Adrenal gland (tissue), 12 donors: ENCODE data around the gene NAGLU. TPM values are rescaled to one million over a fixed set of nuclear protein-coding genes. Genes with fewer than 3 reads are reported as not detected.

Experiments used
- DNase-seq, 7 donors: peaks; one replicate each; pipeline ENCODE4 v3.0.0-alpha.2; 2019 to 2020
- H3K27ac ChIP-seq, 5 donors: fragments of 200-600 bp; sonication (generic) in 4 of 5; 1 replicate in 3 of 5; 2 replicates in 2 of 5; pipeline versions ENCODE4 v1.5.1 to v1.8.0; 2016 to 2020; ENCODE audit warnings: mild to moderate bottlenecking in 1 of 5
- H3K27me3 ChIP-seq: fragments of 200-600 bp; 2 replicates; pipeline ENCODE4 v1.8.0; 2021
- H3K36me3 ChIP-seq, 2 donors: fragments of 200-600 bp; replicated peaks in 1 of 2; 1 replicate in 1 of 2; 2 replicates in 1 of 2; pipeline versions ENCODE4 v1.5.1 to v1.8.0; 2018 to 2022
- H3K4me1 ChIP-seq, 2 donors: fragments of 200-600 bp; replicated peaks in 1 of 2; 1 replicate in 1 of 2; 2 replicates in 1 of 2; pipeline versions ENCODE4 v1.5.1 to v1.8.0; 2018 to 2021
- H3K4me3 ChIP-seq, 4 donors: fragments of 200-600 bp; sonication (generic) in 3 of 4; one replicate each; pipeline ENCODE4 v1.5.1; 2016 to 2018
- H3K9me3 ChIP-seq, 3 donors: fragments of 200-600 bp; sonication (generic) in 1 of 3; replicated peaks in 1 of 3; 1 replicate in 2 of 3; 2 replicates in 1 of 3; pipeline versions ENCODE4 v1.5.1 to v1.8.0; 2016 to 2021
- POLR2A ChIP-seq, 2 donors: fragments of 450-650 bp; IDR thresholded peaks; one replicate each; pipeline ENCODE4 v1.6.1; 2017; ENCODE audit warnings: antibody characterized with exemption in 2 of 2, mild to moderate bottlenecking in 2 of 2, moderate library complexity in 1 of 2
- whole genome bisulfite sequencing, 4 donors: extraction: QIAGEN DNeasy Blood & Tissue Kit in 2 of 4; methylation state at CpG; one replicate each; pipeline versions ENCODE4 v1.1.5 to v1.1.7; 2013 to 2017; 5-methylcytosine and 5-hydroxymethylcytosine counted together
- intact Hi-C, 2 donors: fragments of 100-400 bp; cut with DNase I; formaldehyde crosslinking; loops; one replicate each; pipeline versions ENCODE4 v1.14.1 to v1.15.0; 2022 to 2023
- polyA plus RNA-seq, 3 donors: library from polyadenylated mRNA; stranded (reverse); fragments of 200-250 nt in 2 of 3; fragments of 350-450 nt in 1 of 3; fragmentation: Illumina TruSeq in 1 of 3; extraction: RNeasy Lipid Tissue Mini Kit (QIAGEN cat#74804) in 1 of 3; gene quantifications; one replicate each; pipeline ENCODE4 v1.2.3, GENCODE V29; 2013 to 2014
- total RNA-seq, 9 donors: library from RNA; depleted of rRNA in 4 of 9; stranded (reverse); fragments of >200 nt in 4 of 9; fragments of 120-200 nt in 1 of 9; fragmentation: NEBNext Ultra II Directional in 1 of 9; extraction: Animal tissue kit (Norgen Biotek cat#: 25700) in 1 of 9; gene quantifications; one replicate each; pipeline versions ENCODE4 v1.1.0 to v1.2.4, GENCODE V29; 2013 to 2023
- TF ChIP-seq, protein P1 (sequence below), 6 experiments: fragments of 450-650 bp in 4 of 6; fragments of 200-600 bp in 2 of 6; sonication (generic) in 1 of 6; IDR thresholded peaks; 1 replicate in 5 of 6; 2 replicates in 1 of 6; pipeline versions ENCODE4 v1.5.1 to v1.8.0; 2016 to 2021; ENCODE audit warnings: antibody characterized with exemption in 6 of 6, mild to moderate bottlenecking in 2 of 6, moderate library complexity in 1 of 6
- donor health status: healthy with polysubstance abuse.
- donor health status: Bipolar disorder and iron deficiency.
- donor health status: DM: yes; HTN: yes; CAD: no.
- donor health status: DM: no; HTN: no; CAD: no.
- donor health status: DM: no; HTN: no; CAD: no.
- donor health status: DM: yes; HTN: yes; CAD: no.

Gene NAGLU
- total and polyA plus RNA-seq, 12 donors, result 12.4 to 115 (median 58.5) TPM

DNA sequence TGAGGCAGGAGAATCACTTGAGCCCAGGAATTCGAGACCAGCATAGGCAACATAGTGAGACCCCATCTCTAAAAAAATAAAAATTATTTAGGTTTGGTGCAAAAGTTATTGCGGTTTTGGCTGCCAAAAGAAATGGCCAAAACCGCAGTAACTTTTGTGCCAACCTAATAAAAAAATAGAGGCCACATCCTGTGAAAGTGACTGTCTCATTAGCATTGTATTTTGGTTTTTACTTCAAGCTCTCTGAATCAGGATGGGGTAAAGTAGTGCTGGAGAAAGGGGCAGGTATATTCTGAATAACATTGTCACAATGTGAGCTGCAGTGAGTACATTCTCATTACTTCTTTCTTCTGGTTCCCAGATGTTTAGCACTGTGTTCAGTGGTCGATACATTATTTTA is 41.4 kb upstream of the NAGLU start:
- WGBS, 4 donors, result 66 to 93% (median 75%) methylated on average over 4 of the region's 4 CpGs
- no peak for TF ChIP-seq POLR2A (IDR thresholded peaks at IDR 0.05)
- TF ChIP-seq, protein P1, sequence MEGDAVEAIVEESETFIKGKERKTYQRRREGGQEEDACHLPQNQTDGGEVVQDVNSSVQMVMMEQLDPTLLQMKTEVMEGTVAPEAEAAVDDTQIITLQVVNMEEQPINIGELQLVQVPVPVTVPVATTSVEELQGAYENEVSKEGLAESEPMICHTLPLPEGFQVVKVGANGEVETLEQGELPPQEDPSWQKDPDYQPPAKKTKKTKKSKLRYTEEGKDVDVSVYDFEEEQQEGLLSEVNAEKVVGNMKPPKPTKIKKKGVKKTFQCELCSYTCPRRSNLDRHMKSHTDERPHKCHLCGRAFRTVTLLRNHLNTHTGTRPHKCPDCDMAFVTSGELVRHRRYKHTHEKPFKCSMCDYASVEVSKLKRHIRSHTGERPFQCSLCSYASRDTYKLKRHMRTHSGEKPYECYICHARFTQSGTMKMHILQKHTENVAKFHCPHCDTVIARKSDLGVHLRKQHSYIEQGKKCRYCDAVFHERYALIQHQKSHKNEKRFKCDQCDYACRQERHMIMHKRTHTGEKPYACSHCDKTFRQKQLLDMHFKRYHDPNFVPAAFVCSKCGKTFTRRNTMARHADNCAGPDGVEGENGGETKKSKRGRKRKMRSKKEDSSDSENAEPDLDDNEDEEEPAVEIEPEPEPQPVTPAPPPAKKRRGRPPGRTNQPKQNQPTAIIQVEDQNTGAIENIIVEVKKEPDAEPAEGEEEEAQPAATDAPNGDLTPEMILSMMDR (IDR thresholded peaks at IDR 0.05), result no peak
- Histone ChIP-seq H3K4me3 (no peak overlapping the region), H3K36me3 (peaks cover 0 to 87% of the 10 kb centered on the region in 2 donors), H3K27me3 (no peaks in the 10 kb centered on the region), H3K4me1 (peaks cover 0 to 4% of the 10 kb centered on the region in 2 donors), H3K9me3 (no peaks in the 10 kb centered on the region), H3K27ac (no peak overlapping the region)
- intact Hi-C loops, result no loop called here
- DNase-seq, result no peak

DNA sequence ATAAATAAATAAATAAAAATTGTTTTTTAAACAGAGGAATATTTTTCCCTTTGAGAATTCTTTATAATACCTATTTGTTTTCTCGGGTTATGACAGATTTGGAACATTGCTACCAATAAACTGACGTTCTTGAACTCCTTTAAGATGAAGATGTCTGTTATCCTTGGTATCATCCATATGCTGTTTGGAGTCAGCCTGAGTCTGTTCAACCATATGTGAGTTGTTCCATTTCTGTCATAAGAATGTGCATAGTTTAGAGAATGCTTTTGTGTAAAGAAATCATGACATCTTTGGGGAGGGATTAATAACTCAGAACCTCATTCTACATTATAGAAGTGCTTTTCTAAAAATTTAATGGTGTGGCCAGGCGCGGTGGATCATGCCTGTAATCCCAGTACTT is 37.2 kb upstream of the NAGLU start:
- Histone ChIP-seq H3K27ac (no peak overlapping the region), H3K36me3 (peaks cover 0 to 90% of the 10 kb centered on the region in 2 donors), H3K4me3 (no peak overlapping the region), H3K9me3 (no peaks in the 10 kb centered on the region), H3K4me1 (peaks cover 0 to 4% of the 10 kb centered on the region in 2 donors), H3K27me3 (no peaks in the 10 kb centered on the region)
- 94 to 97% (median 95%) methylated on average over 4 of the region's 4 CpGs for WGBS, 4 donors
- no peak for DNase-seq
- TF ChIP-seq, protein P1 (IDR thresholded peaks at IDR 0.05), result no peak
- no peak for TF ChIP-seq POLR2A (IDR thresholded peaks at IDR 0.05)
- intact Hi-C loops, result no loop called here

DNA sequence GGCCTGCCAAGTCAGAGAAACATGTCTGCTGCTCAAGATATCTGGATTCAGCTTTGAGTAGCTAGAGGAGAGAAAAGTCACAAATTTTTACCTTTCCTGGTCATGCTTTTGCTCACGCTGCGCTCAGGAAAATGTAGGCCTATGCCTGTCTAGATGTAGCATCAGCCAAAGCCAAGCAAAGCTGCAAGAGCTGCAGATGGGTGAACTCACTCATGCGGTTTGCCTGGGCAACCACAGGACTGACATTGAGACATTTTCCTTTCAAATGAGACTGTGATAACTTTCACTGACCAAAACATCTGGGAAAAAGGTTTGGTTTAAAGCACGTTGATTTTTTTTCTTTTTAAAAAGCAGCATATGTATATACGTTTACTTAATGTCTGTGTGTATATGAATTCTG is 34.0 kb upstream of the NAGLU start:
- Histone ChIP-seq H3K4me3 (no peak overlapping the region), H3K9me3 (no peaks in the 10 kb centered on the region), H3K27ac (no peak overlapping the region), H3K4me1 (peaks cover 0 to 11% of the 10 kb centered on the region in 2 donors), H3K27me3 (no peaks in the 10 kb centered on the region), H3K36me3 (peaks cover 0 to 79% of the 10 kb centered on the region in 2 donors)
- TF ChIP-seq, protein P1 (IDR thresholded peaks at IDR 0.05), result no peak
- no peak for TF ChIP-seq POLR2A (IDR thresholded peaks at IDR 0.05)
- intact Hi-C loops, result no loop called here
- DNase-seq, result no peak
- WGBS, 4 donors, result 88 to 93% (median 92%) methylated on average over 5 of the region's 5 CpGs

DNA sequence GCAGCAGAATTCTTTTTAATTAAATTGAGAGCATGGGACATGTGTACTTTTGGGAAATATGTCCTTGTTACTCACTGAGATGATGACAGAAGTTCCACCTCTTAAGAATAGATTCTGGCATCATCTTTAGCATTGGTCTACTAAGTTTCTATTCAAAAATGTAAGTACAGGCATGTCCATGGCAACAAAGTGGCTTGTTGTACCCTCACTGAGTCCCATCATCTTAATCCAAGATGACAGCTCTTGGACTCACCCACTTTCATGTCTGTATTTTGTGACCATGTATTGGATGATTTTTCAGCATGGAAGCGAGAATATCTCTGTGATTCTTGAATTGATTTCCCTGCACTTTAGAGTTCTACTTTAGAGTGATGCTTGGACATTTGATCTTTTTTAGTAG is 33.1 kb upstream of the NAGLU start:
- 94 to 100% (median 95%) methylated on average over 1 of the region's 1 CpG for WGBS, 4 donors
- Histone ChIP-seq H3K4me3 (no peak overlapping the region), H3K4me1 (peaks cover 0 to 11% of the 10 kb centered on the region in 2 donors), H3K27ac (no peak overlapping the region), H3K36me3 (peaks cover 0 to 80% of the 10 kb centered on the region in 2 donors), H3K9me3 (no peaks in the 10 kb centered on the region), H3K27me3 (no peaks in the 10 kb centered on the region)
- intact Hi-C loops, result no loop called here
- DNase-seq, result no peak
- TF ChIP-seq, protein P1 (IDR thresholded peaks at IDR 0.05), result no peak
- TF ChIP-seq POLR2A (IDR thresholded peaks at IDR 0.05), result no peak
